Ishikawa (cell line): Measurements from ENCODE around the gene UFSP2.

Experiments used
- CEBPB ChIP-seq: IDR thresholded peaks from 2 replicates; pipeline ENCODE4 v1.6.1; 2012
- CREB1 ChIP-seq: IDR thresholded peaks from 2 replicates; pipeline ENCODE4 v1.6.1; 2012; ENCODE audit warnings: low read depth
- EP300 ChIP-seq: IDR thresholded peaks from 2 replicates; pipeline ENCODE4 v1.6.1; 2012; ENCODE audit warnings: borderline replicate concordance
- FOXM1 ChIP-seq: IDR thresholded peaks from 2 replicates; pipeline ENCODE4 v1.6.1; 2012; ENCODE audit warnings: low read depth, borderline replicate concordance
- NFIC ChIP-seq: IDR thresholded peaks from 2 replicates; pipeline ENCODE4 v1.6.1; 2012
- TAF1 ChIP-seq: IDR thresholded peaks from 2 replicates; pipeline ENCODE4 v1.6.1; 2012; ENCODE audit warnings: low read depth, mild to moderate bottlenecking
- TCF12 ChIP-seq: IDR thresholded peaks from 2 replicates; pipeline ENCODE4 v1.6.1; 2012; ENCODE audit warnings: low read depth
- TEAD4 ChIP-seq: IDR thresholded peaks from 2 replicates; pipeline ENCODE4 v1.6.1; 2012
- YY1 ChIP-seq: IDR thresholded peaks from 2 replicates; pipeline ENCODE4 v1.6.1; 2012; ENCODE audit warnings: low read depth
- TF ChIP-seq, protein P1 (sequence below): IDR thresholded peaks from 2 replicates; pipeline ENCODE4 v1.6.1; 2012; ENCODE audit warnings: low read depth, mild to moderate bottlenecking
- TF ChIP-seq, protein P2 (sequence below): IDR thresholded peaks from 2 replicates; pipeline ENCODE4 v1.6.1; 2012
- TF ChIP-seq, protein P3 (sequence below): IDR thresholded peaks from 2 replicates; pipeline ENCODE4 v1.6.1; 2012

DNA sequence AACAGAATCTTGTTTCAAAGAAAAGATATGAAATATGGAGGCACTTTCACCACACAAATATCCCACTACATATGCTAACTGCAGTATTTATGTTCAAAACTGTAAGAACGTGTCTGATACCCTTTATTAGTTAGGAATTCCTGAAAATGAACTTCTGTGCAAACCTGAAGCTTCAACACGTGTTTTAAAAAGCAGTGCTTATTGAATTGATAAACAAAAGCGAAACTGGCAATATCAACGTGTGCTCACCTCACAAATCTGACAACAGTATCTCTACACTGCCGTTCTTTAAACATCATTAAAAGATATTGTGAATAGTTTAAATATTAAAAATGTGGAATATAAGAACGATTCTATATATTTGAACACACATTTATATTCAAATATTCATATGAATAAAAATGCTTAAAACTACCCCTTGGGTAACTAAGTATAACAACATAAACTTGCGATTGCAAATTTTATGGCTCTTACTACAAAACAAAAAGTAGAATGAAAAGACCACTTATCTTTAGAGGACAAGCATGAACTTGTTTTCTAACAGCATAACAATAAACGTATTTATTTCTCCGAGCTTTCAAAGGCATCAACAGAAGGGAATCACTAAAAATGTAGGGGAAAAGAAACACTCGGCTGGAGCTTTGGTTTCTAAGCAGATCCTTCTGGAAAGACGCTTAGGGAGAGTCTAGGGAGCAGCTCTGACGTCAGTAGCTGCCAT, 30.4 kb downstream of the UFSP2 start, which contains the start of gene LRP2BP:
- TF ChIP-seq CEBPB (no peak), CREB1 (no peak), YY1 (no peak), EP300 (no peak), FOXM1 (0 out of 2 replicates have a peak, but pooled peaks have one; percentile 10), TCF12 (no peak), TEAD4 (no peak), TAF1 (no peak), NFIC (no peak)
- TF ChIP-seq, protein P1, sequence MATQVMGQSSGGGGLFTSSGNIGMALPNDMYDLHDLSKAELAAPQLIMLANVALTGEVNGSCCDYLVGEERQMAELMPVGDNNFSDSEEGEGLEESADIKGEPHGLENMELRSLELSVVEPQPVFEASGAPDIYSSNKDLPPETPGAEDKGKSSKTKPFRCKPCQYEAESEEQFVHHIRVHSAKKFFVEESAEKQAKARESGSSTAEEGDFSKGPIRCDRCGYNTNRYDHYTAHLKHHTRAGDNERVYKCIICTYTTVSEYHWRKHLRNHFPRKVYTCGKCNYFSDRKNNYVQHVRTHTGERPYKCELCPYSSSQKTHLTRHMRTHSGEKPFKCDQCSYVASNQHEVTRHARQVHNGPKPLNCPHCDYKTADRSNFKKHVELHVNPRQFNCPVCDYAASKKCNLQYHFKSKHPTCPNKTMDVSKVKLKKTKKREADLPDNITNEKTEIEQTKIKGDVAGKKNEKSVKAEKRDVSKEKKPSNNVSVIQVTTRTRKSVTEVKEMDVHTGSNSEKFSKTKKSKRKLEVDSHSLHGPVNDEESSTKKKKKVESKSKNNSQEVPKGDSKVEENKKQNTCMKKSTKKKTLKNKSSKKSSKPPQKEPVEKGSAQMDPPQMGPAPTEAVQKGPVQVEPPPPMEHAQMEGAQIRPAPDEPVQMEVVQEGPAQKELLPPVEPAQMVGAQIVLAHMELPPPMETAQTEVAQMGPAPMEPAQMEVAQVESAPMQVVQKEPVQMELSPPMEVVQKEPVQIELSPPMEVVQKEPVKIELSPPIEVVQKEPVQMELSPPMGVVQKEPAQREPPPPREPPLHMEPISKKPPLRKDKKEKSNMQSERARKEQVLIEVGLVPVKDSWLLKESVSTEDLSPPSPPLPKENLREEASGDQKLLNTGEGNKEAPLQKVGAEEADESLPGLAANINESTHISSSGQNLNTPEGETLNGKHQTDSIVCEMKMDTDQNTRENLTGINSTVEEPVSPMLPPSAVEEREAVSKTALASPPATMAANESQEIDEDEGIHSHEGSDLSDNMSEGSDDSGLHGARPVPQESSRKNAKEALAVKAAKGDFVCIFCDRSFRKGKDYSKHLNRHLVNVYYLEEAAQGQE: no peak
- TF ChIP-seq, protein P2, sequence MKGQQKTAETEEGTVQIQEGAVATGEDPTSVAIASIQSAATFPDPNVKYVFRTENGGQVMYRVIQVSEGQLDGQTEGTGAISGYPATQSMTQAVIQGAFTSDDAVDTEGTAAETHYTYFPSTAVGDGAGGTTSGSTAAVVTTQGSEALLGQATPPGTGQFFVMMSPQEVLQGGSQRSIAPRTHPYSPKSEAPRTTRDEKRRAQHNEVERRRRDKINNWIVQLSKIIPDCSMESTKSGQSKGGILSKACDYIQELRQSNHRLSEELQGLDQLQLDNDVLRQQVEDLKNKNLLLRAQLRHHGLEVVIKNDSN: no peak
- TF ChIP-seq, protein P3, sequence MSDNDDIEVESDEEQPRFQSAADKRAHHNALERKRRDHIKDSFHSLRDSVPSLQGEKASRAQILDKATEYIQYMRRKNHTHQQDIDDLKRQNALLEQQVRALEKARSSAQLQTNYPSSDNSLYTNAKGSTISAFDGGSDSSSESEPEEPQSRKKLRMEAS: no peak
